ENCODE results near the gene CDC20B.
A peak's percentile ranks its signal among the peaks of the same experiment; 100 is the strongest.

Gene CDC20B

GRCh38 chr5:55172937-55173686, at the start of gene CDC20B:
CDC20B (minus strand) TSS chr5:55173177; CDS start chr5:55173000, 177 bp downstream.
- DNase-seq (ENCODE audit: low read depth, low spot score): no peak

DNA sequence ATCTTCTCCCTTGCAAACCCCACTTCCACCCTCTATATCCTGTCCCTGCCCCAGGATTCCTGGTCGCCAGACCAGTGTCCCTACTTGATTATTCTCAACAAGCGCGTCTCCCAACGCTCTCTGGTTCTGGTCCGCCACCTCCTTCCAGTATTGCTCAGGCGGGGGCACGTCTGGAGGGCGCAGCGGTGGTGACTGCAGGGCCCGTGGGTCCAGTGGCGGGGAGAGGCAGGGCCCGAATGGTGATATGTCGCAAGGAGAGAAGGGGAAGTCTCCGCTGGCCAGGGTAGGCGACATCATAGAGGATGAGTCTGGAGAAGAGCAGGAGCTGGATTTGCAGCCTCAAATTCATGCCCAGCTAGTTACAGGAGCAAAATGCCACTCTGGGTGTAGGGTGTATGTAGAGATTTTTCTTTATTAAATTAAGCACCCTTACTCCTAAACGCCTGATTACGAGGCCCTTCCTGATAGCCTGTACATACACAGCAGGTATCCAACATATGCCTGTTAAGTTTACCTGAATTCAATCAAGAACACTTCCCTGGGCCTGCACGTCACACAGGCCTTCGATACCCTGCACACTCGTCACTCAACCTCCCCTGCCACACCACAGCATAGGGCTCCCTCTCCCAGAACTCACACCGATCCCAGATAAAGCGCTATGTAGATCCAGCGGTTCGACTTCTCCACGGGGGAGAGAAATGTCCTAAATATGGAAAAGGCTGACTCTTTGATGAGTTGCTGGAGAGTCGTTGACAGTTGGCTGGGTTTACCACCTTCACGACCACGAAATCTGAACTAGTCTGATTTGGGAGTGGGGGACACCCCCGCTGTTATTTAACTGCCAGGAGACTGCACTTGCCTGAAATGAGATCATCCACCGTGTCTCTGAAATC, 49.4 kb upstream of the CDC20B start:
- no peak for DNase-seq (ENCODE audit: low read depth, low spot score)

DNA sequence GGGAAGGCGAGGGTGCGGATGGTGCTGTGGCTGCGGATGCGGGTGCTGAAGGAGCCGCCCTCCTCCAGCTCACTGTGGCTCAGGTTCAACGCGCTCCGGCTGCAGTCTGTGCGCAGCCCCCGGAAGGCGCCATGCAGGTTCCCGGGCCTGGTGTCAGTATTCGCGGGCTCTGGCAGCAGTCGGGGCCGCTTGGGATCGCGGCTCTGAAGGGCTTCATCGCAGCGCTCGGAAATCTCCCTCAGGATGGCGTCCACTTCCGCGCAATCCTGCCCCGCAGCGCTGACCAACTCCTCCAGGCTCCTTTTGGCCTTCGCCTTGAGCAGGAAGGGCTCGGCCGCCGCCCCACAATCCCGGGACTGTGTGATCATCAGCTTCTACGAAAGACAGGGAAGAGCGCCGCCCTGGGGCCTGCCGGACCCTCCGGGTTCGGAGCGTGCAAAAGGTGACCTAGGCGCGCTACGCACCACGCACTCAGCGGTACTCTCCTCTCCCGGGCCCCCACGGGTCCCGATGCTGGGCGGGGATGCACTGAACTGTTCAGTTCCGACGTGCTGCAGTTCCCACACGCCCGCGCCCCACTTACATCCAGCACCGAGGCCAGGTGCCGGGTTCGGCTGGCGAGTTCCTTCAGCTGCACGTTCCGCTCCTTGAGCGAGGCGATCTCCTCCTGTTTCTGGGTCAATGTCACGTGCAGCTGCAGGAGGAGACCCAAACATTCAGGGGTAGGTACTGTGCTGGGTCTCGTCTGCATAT, 47.6 kb upstream of the CDC20B start:
- DNase-seq (ENCODE audit: low read depth, low spot score): no peak

DNA sequence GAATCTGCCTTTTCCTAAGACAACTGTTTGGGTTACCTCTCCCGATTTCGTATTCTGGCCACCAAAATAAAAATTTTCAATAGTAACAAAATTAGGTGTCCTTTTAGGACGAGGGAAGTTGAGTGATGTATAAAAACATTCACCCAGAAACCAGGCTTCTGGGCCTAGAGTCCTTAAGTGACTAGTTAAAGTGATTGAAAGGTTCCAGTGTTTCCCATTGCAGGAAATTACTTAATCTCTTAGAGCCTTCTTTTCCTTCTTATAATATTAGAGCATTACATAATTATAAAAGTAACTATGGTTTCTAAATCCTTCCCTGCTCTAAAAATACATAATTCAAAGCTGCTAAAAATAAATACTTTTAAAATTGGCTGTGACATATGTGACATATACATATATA, 46.8 kb upstream of the CDC20B start:
- no peak for DNase-seq (ENCODE audit: low read depth, low spot score)

DNA sequence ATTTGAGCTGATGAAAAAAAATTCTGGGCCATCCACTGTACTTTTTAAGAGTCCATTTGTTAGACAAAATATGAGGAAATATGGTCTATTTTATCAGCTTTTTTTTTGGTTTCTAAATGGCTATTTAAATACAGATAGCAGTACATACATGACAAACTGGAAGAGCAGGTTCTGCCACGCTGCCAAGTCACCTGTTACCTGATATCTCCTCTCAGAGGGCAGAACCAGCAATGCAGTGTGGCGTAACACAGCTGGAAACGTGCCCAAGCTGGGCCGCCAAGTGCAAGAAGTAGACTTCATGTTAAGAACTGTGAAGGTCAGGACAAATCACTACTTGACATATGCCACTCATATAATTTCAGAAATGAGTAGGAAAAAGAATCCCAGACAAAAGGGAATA, 46.0 kb upstream of the CDC20B start:
- DNase-seq (ENCODE audit: low read depth, low spot score): no peak

- no peak for DNase-seq (ENCODE audit: low read depth, low spot score)
Observed at GRCh38 chr5:55211184-55211874, 38.4 kb upstream of the CDC20B start.

GRCh38 chr5:55205001-55205400, 32.0 kb upstream of the CDC20B start:
- DNase-seq (ENCODE audit: low read depth, low spot score): no peak

GRCh38 chr5:55191165-55191564, 18.2 kb upstream of the CDC20B start:
- no peak for DNase-seq (ENCODE audit: low read depth, low spot score)

GRCh38 chr5:55188656-55189540, 15.9 kb upstream of the CDC20B start:
- DNase-seq (ENCODE audit: low read depth, low spot score): no peak

DNA sequence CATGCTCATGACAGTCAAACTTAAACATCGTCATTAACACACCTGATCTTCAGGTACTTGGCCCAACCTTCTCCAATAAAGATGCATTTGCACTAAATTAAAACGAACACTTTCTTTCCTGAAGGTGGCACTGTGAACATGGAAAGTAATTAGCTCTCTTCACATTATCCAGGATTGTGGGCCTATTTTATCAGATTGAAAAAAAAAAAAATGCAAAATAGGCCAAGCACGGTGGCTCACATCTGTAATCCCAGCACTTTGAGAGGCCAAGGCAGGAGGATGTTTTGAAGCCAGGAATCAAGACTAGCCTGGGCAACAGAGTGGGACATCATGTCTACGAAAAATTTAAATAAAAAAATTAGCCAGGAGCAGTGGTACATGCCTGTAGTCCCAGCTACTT, 14.4 kb upstream of the CDC20B start:
- no peak for DNase-seq (ENCODE audit: low read depth, low spot score)

DNA sequence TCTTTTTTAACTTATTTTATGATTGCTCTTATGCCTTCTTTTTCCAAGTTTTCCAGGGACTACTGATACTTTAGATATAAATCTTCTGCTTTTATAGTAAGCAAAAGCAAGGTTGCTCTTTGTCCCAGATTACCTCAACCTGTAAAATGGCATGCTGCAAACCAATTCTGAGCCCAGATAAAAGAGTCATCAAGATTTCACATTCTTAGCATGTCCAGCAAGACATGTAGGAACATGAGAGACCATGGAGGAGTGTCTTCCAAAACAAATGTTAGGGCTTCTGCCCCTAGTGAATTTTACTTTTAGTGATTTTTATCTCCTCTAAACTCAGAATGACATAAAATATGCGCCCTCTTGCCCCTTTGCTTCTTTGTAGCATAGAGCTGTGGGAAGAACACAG, 7.0 kb upstream of the CDC20B start:
- DNase-seq (ENCODE audit: low read depth, low spot score): no peak

GRCh38 chr5:55177078-55177477, 4.1 kb upstream of the CDC20B start:
- no peak for DNase-seq (ENCODE audit: low read depth, low spot score)

DNA sequence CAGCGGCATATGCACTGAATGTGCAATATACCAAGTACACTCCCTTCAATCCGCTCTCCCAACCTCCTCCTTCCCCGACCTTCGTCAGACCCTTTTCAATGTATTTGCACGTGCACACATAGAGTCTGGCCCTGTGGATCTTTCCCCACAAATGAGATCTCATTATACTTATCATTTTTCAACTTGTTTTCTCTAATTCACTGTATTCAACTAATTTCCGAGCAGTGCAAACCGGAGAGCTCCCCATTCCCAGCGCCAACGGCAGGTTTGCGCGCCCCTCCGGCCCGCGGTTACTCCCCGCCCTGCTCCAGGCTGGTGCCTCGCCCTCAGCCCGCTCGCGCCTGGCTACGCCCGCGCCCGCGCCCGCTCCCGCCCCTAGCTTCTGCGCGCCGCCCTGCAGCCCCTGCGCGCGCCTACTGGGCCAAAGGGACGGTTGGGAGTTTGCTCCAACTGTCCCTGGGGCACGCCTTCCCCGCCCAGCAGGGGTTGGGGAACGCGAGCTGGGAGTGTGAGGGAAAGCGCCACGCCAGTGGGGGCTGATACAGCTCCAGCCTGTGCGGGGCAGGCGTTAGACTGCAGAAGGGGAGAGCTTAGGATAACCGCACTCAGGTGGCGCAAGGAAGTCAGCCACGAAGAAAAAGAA, 3.3 kb upstream of the CDC20B start:
- DNase-seq (ENCODE audit: low read depth, low spot score): no peak

GRCh38 chr5:55175781-55176175, 2.8 kb upstream of the CDC20B start:
- DNase-seq (ENCODE audit: low read depth, low spot score): no peak

GRCh38 chr5:55173687-55174230, 782 bp upstream of the CDC20B start:
- DNase-seq (ENCODE audit: low read depth, low spot score): no peak

DNA sequence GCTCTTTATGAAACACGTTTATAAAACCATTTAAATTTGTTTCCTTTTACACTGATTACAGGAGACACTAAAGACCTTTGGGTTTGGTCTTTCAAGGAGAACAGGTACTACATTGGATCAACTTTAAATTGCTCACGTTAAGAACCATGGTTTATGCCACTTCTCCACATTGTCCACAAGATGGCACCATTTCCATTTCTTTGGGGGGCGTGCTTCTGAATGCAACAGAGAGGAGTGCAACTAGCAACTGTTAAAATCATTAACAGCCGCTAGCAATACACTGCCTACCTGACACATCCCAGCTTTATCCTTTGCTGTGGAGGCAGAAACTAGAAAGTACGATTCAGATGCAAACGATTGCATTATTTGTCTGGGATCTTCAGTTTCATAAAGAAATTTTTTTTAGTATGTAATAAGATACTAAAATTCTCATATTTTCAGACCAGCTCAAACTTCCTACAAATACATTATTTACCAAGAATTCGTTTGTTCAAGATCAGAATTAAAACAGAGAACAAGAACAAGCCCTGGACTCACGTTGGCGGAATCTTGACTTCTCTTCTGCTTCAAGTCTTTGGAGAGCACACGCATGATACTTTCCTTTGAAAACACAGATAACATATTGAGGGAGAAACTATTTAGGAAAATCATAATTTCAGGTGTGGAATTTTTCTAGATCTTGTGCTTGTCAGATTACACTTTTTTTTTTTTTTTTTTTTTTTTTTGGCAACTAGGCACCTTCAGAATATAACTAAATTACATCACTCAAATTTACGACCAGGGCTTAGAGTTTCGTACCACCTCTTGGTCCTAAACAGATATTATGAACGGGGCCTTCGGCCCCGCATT, 702 bp downstream of the CDC20B start:
- peak; percentile 34 for DNase-seq (ENCODE audit: low read depth, low spot score)

DNA sequence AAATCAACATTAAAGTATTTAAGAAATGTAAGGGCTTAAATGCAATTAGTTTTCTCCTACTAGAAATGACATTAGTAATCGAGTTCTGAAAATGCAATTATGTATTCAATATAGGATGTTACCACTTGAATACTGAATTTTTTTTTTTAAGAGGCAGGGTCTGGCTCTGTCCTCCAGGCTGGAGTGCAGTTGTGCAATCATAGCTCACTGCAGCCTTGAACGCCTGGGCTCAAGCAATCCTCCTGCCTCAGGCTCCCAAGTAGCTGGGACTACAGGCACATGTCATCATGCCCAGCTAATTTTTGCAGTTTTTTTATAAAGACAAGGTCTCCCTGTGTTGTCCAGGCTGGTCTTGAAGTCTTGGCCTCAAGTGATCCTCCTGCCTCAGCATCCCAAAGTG, 1.5 kb downstream of the CDC20B start:
- no peak for DNase-seq (ENCODE audit: low read depth, low spot score)

GRCh38 chr5:55162666-55163065, 10.3 kb downstream of the CDC20B start:
- no peak for DNase-seq (ENCODE audit: low read depth, low spot score)
